IPS-11a (cell line): ENCODE data around the gene DERL2.

Experiments
- H3K4me3 ChIP-seq: one replicate; pipeline ENCODE4 v1.5.1; 2013; ENCODE audit warnings: low read depth, low read length, control low read depth

The DERL2 gene

DNA sequence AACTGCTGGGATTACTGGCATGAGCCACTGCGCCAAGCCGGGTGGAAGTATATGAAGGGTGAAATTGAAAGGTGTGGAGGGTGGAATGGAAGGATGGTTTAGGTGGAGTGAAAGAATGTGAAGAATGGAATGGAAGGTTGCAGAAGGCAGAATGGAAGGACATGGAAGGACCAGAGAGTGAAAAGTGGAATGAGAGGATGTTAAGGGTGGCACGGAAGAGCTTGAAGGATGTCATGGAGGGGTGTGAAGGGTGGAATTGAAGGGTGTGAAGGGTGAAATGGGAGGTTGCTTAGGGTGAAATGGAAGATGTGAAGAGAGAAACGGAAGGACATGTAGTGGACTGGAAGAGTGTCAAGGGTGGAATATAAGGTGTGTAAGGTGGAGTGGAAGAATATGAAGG is 16.6 kb upstream of the DERL2 start:
- no peak overlapping the region for H3K4me3 ChIP-seq

DNA sequence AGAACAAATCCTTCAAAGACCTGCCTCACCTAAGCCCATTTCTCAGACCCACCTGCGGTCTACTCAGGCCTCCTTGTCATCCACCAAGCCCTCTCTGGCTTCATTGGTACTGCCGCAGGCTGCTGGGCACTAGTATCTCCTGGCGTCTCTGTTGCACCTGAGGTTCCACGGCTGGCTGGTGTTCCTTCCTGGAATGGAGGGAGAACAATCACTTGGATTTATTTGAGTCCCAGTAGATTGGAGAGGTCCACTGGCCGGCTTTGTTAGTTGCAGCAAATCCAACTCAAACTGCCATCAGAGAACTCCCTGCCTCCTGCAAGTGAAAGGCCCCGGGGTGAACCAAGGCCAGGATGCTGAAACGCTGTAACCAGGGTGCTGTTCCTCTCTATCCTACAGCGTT is 15.7 kb upstream of the DERL2 start:
- no peak overlapping the region for H3K4me3 ChIP-seq

DNA sequence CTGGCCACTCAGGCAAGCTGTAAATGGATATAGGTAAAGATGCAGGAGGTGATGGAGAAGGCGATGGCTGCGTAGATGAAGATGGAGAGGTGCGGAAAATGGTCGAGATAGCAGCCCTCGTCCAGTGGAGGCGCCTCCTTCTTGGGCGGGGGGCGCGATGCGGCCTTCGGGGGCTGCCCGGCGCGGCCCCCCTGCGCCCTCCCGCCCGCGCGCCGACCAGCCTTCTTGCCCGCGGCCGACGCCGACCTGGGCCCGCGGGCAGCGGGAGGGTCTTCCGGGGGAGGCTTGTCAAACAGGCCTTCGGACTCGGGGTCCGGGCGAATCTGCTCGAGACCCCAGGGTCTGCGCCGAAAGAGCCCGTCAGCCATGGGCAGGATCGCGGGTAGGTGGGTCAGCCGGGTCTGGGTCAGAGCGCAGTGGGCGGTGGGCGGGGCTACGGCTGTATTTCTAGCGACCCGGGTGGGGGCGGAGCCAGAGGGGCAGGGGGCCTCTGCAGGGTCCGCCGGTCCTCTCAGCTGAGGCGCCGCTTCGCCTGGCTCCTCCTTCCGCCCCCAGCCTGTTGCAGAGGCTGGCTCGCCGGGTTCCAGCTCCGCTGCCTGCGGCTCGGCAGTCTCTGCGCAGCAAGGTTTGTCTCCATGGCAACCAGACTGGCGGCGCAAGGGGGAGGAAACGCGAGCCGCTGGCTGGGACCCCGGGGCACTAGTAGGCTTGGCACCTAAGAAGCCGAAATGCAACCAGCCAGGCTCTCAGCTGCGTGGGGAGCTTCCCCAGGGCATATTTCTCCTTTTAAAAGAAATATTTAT is 14.8 kb upstream of the DERL2 start:
- H3K4me3 ChIP-seq = peak overlapping the region; percentile 57

DNA sequence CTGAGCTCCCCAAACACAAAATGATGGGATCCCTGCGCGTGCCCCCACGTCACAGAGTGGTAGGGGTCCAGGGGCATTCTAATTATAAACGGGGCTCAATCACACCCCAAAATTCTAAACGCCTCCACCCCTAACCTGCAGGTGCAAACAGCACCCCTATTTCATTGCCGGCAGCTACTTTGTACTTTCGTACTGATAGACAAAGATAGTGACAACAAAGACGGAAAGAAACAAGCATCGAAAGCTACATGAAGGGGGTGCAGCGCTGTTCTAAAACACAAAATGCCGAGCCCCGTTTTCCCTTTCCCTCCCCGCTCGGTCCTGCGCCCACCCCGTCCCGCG is 14.2 kb upstream of the DERL2 start:
- peak overlapping the region; percentile 57 for H3K4me3 ChIP-seq

DNA sequence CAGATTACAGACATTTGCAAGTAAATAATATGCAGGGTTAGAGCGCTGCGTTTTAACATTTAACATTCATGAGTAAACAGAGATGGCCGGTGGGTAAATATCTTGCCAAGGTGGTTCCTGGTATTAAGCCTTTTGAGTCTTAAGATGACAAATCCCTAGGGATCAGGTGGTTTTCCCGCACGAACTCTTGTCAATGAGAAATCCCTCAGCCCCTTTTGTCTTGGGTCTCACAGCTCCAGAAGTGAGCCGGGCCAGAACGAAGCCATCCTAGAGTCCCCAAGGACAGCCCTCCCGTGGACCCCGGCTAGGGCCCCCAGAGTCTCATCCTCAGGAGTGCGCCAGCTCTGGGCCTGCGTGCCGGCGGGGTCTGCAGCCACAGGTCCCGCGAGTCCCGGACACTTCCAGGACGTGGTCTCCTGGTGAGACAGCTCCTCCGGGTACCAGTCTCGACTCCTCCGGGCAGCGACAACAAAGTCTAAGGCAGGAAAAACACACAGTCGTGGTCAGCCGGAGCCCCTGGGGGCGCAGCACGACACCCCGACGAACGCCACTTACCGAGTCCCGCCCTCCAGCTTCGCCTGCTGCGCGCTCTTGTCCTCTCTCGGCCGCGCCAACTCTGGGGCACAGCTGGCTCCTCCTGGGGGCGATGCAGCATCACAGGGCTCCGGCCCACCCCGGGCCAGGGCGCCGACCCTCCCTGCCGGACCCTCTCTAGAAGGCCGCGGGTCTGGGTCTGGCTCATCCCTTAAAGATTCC is 13.7 kb upstream of the DERL2 start:
- H3K4me3 ChIP-seq = peak overlapping the region; percentile 57

DNA sequence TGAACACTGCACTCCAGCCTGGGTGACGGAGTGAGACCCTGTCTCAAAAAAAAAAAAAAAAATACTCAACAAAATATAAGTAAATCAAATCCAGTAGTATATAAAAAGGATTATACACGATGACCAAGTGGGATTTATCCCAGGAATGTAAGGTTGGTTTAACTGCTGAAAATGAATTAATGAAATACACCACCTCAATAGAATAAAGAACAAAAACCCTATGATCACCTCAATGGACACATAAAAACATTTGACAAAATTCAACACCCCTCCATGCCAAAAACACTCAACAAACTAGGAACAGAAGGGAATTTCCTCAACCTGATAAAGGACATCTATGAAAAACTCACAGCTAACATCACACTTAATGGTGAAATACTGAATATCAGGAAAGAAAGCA is 7.0 kb upstream of the DERL2 start:
- H3K4me3 ChIP-seq = no peak overlapping the region

DNA sequence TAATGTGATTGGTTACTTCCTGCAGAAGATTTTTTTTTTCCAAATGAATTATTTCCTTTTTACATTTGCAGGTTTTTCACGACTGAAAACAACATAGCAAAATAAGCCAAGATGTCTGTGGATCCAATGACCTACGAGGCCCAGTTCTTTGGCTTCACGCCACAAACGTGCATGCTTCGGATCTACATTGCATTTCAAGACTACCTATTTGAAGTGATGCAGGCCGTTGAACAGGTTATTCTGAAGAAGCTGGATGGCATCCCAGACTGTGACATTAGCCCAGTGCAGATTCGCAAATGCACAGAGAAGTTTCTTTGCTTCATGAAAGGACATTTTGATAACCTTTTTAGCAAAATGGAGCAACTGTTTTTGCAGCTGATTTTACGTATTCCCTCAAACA is 2.8 kb upstream of the DERL2 start:
- H3K4me3 ChIP-seq = no peak overlapping the region

DNA sequence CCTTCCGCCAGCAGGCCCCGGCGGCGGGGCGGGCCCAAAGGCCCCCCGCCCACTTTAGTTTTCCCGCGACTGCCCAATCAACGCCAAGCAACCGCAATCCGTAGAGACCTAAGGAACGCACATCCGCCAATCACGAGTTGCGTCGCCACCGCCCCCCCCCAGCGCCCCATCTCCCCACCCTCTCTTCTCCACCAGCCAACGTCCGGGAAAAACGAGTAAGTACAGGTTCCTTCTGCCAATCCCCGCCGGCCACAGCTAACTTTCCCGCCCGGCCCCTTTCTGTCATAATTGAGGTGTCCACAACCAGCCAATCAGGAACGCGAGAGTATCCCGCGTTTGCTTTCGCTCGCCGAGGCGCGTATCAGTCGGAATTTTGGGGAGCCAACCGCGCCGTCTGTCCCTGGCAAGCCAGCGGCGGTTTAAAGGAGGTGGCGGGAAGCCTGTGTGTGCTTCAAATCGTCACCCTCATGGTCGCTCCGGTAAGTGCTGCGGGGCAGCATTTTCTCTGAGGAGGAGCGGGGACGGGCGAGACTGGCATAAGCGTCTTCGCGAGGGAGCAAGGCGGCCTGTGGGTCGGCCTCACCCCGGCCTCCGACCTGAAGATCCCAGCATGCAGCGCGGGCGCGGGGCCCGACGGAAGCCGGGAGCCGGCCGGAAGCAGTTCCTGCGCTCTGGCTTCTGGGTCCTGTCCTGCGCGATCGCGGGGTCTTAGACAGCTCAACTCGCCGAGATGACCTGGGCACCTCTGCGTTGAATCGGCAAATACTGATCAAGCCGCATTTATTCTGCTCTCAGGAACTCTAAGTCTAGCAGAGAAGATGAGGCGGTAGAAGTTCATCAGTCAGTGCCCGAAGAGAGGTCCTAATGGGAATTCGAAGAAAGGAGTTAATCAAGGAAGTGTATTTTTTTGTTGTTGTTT is 487 bp upstream of the DERL2 start, which contains the start of gene MIS12:
TSS of gene MIS12 (plus strand) at position 361 of the 919 bp plus-strand sequence. CDS start 2,297 bp downstream, outside the sequence.
- H3K4me3 ChIP-seq = peak within 1 kb of the TSS; percentile 94

DNA sequence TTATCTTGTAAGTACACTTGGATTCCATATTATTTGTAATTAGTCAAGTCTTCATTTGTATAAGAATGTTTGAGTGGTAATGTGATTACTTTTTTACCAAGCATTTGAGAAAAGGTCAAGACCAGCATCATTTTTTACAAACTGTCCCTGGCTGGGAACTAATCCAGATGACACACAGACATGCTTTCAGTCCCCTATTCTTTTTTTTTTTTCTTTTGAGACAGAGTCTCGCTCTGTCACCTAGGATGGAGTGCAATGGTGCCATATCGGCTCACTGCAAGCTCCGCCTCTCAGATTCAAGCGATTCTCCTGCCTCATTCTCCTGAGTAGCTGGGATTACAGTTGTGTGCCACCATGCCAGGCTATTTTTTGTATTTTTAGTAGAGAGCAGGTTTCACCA is 4.5 kb downstream of the DERL2 start:
- no peak overlapping the region for H3K4me3 ChIP-seq

DNA sequence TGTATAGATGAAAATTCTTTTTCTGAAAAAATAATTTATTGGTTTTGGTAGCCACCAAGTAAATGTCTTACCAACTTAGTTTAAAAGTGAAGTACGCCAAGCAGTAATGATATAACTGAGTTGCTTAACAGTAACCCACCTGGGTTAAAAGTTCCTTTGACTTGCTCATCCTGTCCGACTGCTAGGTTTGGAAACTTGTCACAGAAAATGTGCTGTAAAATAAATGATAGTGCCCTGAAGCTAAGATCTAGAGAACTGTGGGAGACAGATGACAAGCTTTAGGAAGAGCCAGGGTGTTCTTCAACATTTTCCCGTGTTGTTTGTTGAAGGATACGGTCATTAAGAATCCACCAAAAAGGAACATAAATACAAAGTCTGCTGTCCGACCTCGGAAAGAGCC is 5.0 kb downstream of the DERL2 start:
- H3K4me3 ChIP-seq = no peak overlapping the region

DNA sequence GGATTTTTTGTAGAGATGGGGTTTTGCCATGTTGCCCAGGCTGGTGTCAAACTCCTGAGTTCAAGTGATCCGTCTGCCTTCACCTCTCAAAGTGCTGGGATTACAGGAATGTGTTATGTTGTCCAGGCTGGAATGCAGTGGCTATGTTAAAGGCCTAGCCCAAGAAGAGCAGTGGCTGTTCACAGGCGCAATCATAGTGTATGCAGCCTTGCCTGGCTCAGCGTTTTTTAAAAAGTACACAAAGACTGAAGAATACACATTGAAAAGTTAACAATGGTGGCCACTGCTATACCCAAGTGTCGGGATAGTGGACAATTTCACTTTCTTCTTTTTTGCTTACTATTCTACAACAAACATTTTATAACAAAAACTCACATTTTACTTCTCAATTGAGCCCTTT is 7.0 kb downstream of the DERL2 start:
- H3K4me3 ChIP-seq = no peak overlapping the region

DNA sequence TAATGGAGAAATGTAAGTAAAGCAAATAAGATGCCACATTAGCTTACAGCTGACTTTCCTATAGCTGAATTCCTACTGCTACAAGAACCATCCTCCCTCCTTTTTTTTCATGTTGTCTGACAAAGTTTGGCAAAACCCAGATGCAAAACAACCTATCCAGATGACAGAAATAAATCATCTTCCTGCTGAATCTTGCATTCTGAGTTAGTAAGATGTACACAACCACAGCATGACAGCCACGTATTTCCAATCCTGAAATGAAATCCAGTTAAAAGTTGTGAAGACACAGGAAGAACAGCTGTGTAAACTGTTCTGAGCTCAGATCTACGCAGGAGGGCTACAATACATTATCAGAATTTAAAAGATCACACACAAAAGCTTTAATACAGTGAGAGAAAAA is 12.1 kb downstream of the DERL2 start:
- no peak overlapping the region for H3K4me3 ChIP-seq

DNA sequence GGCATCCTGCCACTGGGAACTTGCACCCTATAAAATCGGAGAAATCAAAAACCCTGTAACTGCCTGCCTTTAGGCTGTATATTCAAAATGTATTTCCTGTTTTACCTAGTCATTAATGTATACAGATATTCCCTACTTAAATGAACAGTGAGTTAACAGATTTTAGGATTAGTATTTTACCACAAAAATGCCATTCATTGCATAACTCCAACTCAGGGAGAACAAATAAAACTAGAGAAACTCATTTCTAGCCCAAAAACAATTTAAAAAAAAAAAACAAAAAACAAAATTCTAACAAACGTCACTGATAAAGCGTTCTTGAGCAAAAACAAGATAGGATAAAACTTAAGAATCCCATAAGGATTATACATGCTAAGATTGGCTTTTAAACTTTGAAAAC is 13.5 kb downstream of the DERL2 start:
- H3K4me3 ChIP-seq = no peak overlapping the region

DNA sequence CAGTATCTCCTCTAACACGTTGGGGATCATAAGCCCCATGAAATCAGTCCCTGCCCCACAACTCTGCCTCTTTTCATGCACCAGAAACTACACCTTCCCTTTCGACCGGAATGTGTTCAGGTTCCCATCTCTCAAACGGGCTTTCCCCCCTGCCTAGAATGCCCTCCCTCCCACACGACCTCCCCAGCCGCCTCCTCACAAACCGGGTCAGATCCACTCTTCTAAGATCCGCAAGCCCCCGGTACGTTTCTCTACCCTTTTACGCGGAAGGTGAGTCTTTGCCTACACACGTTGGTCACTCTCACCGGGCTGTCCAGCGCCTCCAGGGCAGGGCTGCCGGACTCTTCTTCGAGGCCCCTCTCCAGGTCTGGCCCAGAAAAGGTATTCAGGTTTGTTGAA is 17.9 kb downstream of the DERL2 start:
- H3K4me3 ChIP-seq = peak overlapping the region; percentile 74

DNA sequence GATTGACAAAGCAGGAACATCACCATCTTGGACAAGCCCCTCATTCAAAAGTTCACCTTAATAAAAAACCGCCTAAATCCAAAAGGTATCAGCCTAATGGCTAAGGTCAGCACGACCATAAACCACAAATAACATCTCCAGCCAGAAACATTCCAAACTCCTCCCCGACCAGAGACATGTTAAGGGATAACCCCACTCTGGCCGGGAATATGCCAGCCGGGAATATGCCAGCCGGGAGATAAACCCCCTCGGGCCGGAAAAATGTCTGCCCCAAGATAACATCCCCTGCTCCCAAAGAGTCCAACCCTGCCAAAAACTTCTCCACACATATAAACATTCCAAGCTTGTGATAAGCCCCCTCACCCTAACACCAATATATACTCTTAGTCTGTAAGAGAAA is 18.6 kb downstream of the DERL2 start:
- peak overlapping the region; percentile 74 for H3K4me3 ChIP-seq

DNA sequence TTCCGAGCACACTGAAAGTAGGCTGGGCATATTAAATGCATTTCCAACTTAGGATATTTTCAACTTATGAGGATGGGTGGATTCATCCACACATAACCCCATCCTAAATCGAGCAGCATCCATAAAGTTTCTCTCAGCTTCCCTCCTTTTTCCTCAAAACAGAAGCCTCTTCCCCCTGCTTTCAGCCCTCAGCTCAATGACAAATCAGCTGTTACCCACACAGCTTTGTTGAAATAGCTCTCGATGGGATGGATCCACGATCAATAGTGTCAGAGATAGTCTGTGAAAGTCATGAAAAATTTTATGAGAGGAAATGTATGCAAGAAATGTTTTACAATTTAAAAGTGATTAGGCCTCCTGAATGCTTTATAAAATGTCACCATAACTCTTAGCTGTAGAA is 19.7 kb downstream of the DERL2 start:
- no peak overlapping the region for H3K4me3 ChIP-seq

DNA sequence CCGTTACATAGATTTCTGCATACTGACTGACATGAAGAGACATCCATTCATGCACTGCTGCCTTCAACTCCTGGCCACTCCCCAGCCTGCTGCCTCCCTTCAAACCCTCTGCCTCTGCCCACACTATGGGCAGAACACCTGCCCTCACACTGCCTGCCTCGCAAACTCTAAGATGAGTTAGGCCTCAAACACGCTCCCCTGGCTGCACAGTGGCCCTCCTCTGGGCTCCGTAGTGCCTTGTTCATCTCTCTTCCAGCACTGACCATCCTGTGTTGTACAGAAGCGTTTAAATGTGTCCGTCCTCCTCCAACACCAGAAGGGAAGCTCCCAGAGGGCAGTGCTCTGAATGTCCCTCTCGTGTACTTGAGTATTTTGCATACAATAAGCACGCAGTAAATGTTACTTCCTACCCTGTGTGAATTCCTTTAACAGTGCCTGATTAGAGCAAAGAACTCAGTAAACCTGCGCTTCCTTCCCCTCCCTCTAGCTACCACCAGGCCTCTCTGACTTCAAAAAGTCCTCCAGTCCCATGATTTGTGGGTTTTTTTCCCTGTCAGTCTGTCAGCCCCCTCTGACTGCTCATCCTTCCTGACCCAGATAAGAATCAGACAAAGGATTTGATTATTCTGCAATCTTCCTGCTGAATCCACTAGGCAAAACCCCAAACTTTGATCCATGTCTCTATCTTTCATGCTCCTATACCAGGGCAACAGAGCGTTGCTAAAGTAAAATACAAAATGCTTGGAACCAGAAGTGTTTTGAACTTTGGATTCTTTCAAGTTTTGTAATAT is 21.1 kb downstream of the DERL2 start:
- H3K4me3 ChIP-seq = no peak overlapping the region

DNA sequence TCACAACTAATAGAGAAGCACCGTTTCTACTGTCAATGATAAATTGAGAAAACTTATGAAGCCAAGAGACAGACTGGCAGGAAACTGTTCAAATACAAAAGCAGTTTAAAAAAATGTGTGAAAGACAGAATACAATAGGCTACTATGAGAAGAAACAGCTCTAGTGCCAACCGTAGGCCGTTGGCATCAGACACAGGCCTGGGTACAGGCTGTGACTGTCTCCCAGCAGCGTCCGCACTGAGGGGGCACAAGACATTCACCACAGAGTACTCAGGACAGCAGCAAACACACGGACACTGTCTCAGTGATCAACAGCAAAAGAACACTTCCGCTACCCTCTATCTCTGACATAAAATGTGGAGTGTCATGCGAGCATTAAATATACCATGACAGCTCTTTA is 39.2 kb downstream of the DERL2 start:
- H3K4me3 ChIP-seq = no peak overlapping the region

DNA sequence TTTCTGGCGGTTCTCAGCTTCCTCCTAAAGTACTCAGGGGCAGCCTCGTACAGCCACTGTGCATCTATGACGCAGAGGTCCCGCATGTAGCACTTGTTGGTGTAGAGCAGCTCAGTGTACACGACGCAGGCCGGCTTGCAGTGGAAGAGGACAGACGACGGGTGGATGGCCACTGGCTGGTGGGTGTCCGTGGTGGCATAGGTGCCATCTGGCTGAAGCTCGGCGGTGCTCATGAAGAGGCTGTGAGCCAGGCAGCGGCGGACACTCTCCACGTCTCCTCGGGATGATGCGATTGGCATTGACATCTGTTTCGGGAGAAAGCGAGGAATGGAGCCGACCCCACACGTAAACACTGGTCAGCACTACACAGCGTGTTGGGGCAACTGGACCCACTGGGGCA is 41.8 kb downstream of the DERL2 start:
- H3K4me3 ChIP-seq = no peak overlapping the region

DNA sequence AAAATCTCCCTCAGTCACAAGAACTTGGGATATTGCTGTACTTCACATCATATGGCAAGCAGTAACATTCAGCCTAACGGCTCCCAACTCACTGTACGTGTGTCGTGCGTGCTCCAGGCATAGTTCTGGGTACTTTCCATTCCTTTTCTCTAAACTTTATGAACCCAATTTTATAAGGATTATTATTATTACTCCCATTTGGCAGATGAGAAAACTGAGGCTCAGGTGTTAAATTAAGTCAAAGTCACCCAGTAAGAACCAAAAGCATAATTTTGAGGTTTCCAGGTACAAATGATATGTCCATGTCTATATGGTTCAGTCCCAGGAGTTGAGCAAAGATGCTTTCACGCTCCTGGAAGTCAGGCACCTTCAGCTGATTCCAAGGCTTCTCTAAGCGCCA is 42.2 kb downstream of the DERL2 start:
- H3K4me3 ChIP-seq = no peak overlapping the region

DNA sequence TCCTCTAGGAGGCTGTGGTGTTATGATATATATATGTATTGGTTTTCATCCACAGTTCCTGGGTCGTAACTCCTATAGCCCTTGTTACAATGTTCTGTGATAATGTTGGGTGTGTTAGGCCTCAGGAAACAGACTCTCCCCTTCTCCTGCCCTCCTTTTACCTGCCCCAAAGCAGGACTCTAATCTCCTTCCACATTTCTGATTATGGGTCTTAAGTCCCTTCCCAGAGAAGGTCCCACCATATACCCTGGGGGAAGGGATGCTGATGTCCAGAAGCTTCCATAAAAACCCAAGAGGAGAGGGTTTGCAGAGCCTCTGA is 46.6 kb downstream of the DERL2 start:
- peak overlapping the region; percentile 84 for H3K4me3 ChIP-seq
